Osteoblast (primary cell): ENCODE data around the gene NAPSA. TPM values are rescaled to one million over a fixed set of nuclear protein-coding genes. Genes with fewer than 3 reads are reported as not detected.

Experiments used
- DNase-seq: peaks from one replicate; pipeline ENCODE4 v3.0.0; 2011; ENCODE audit warnings: low spot score, mixed read lengths; ENCODE audit not compliant: insufficient read length; ENCODE audit errors: missing footprints
- H2AFZ ChIP-seq: 2 replicates; pipeline ENCODE4 v1.6.0; 2011; ENCODE audit warnings: mild to moderate bottlenecking, low read length
- H3K27ac ChIP-seq: 2 replicates; pipeline ENCODE4 v1.5.1; 2011; ENCODE audit warnings: mild to moderate bottlenecking, low read depth, low read length, moderate library complexity
- H3K27me3 ChIP-seq: 2 replicates; pipeline ENCODE4 v1.6.0; 2012; ENCODE audit warnings: mild to moderate bottlenecking, control low read depth, inconsistent platforms, low read length, moderate library complexity; ENCODE audit not compliant: insufficient read depth
- H3K36me3 ChIP-seq: 2 replicates; pipeline ENCODE4 v1.5.1; 2011; ENCODE audit warnings: mild to moderate bottlenecking, low read length, control low read depth, moderate library complexity; ENCODE audit not compliant: insufficient read depth
- H3K4me1 ChIP-seq: 2 replicates; pipeline ENCODE4 v1.5.1; 2011; ENCODE audit warnings: mild to moderate bottlenecking, low read length, control low read depth, moderate library complexity; ENCODE audit not compliant: insufficient read depth
- H3K4me2 ChIP-seq: 2 replicates; pipeline ENCODE4 v1.6.0; 2011; ENCODE audit warnings: mild to moderate bottlenecking, low read length; ENCODE audit not compliant: insufficient read depth
- H3K4me3 ChIP-seq: fragments of 200-600 bp; sonication (generic); 3 replicates; pipeline ENCODE4 v1.5.1; 2012; ENCODE audit warnings: mild to moderate bottlenecking, low read length, inconsistent platforms; ENCODE audit not compliant: insufficient read depth
- H3K79me2 ChIP-seq: 2 replicates; pipeline ENCODE4 v1.6.0; 2012; ENCODE audit warnings: mild to moderate bottlenecking, low read length, control low read depth, inconsistent platforms; ENCODE audit not compliant: insufficient read depth
- H3K9me3 ChIP-seq: 2 replicates; pipeline ENCODE4 v1.5.1; 2011; ENCODE audit warnings: low read depth, low read length, control low read depth
- H4K20me1 ChIP-seq: 2 replicates; pipeline ENCODE4 v1.6.0; 2012; ENCODE audit warnings: mild to moderate bottlenecking, low read length, control low read depth; ENCODE audit not compliant: insufficient read depth
- total RNA-seq: library from RNA; depleted of rRNA; stranded (reverse); fragments of >200 nt; gene quantifications from 2 replicates; pipeline ENCODE4 v1.2.3, GENCODE V29; 2012
- TF ChIP-seq, protein P1 (sequence below): IDR thresholded peaks from 2 replicates; pipeline ENCODE4 v1.5.1; 2011; ENCODE audit warnings: mild to moderate bottlenecking, low read depth, low read length, moderate library complexity; ENCODE audit errors: extremely low read depth

Gene NAPSA
- total RNA-seq, 1 donor = under 0.01 TPM

DNA sequence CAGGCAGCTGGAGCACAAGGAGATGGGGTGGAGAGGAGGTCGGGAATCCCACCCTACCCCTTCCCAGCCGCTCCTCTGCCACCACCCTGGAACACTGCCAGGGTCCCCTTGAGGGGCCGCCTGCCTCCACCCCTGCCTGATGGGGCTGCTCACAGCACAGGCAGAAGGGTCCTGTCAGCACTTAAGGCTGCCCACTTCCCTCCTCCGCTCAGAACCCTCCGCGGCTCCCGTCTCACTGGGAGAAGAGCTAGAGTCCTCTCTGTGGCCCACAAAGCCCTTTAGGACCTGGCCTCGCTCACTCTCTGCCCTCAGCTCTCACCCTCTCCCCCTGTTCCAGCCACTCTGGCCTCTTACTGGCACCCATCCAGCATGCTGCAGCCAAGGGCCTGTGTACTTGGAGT is 15.3 kb upstream of the NAPSA start:
- Histone ChIP-seq H3K4me1 (peaks cover 16% of the 10 kb centered on the region), H3K4me3 (no peak overlapping the region), H3K27me3 (no peaks in the 10 kb centered on the region), H3K27ac (no peak overlapping the region), H3K9me3 (no peaks in the 10 kb centered on the region), H3K4me2 (no peak overlapping the region), H3K79me2 (peaks cover 11% of the 10 kb centered on the region), H3K36me3 (peaks cover 50% of the 10 kb centered on the region), H4K20me1 (peaks cover 18% of the 10 kb centered on the region), H2AFZ (no peak overlapping the region)
- DNase-seq = no peak
- TF ChIP-seq, protein P1, sequence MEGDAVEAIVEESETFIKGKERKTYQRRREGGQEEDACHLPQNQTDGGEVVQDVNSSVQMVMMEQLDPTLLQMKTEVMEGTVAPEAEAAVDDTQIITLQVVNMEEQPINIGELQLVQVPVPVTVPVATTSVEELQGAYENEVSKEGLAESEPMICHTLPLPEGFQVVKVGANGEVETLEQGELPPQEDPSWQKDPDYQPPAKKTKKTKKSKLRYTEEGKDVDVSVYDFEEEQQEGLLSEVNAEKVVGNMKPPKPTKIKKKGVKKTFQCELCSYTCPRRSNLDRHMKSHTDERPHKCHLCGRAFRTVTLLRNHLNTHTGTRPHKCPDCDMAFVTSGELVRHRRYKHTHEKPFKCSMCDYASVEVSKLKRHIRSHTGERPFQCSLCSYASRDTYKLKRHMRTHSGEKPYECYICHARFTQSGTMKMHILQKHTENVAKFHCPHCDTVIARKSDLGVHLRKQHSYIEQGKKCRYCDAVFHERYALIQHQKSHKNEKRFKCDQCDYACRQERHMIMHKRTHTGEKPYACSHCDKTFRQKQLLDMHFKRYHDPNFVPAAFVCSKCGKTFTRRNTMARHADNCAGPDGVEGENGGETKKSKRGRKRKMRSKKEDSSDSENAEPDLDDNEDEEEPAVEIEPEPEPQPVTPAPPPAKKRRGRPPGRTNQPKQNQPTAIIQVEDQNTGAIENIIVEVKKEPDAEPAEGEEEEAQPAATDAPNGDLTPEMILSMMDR = no peak

DNA sequence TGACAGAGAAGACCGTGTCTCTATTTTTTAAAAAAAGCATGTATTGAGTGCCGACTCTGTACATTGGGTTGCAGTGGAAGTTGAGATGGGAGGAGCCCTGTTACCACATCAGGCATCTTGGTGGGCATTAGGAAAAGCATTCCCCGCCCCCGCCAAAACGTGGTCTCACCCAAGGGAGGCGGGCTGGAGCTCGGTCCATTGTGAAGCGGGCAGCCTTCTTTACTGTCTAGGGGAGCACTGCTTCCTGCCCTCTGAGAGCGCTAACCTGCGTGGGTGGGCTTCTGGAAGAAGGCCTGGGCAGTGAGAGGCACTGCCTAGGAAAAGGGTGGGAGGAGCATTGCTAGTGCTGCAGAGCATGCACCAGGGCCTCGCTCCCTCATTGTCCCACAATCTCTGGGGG is 14.7 kb upstream of the NAPSA start:
- DNase-seq = no peak
- peaks cover 50% of the 10 kb centered on the region for H3K36me3 ChIP-seq
- no peak overlapping the region for H3K4me3 ChIP-seq
- no peak overlapping the region for H3K4me2 ChIP-seq
- no peak overlapping the region for H2AFZ ChIP-seq
- H3K9me3 ChIP-seq = no peaks in the 10 kb centered on the region
- peaks cover 7% of the 10 kb centered on the region for H3K79me2 ChIP-seq
- H4K20me1 ChIP-seq = peaks cover 18% of the 10 kb centered on the region
- TF ChIP-seq, protein P1 = no peak
- H3K4me1 ChIP-seq = peaks cover 14% of the 10 kb centered on the region
- H3K27me3 ChIP-seq = no peaks in the 10 kb centered on the region
- H3K27ac ChIP-seq = no peak overlapping the region

DNA sequence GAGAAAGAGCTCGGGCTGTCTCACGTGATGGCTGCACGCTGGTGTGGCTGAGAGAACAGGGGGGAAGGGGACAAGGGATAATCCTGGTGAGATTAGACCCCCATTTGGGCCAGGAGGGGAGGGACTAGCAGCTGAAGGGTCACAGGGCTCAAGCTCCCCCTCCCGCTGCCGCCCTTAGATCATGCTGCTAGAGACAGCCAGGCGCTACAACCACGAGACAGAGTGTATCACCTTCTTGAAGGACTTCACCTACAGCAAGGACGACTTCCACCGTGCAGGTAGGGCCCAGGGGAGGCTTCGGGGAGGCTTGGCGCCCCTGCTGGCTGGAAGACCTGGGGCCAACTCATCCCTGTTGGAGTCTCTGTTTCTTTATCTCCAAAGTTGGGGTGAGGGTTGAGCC is 14.2 kb upstream of the NAPSA start:
- no peak overlapping the region for H3K4me2 ChIP-seq
- H3K9me3 ChIP-seq = no peaks in the 10 kb centered on the region
- H3K27ac ChIP-seq = no peak overlapping the region
- peaks cover 8% of the 10 kb centered on the region for H3K4me1 ChIP-seq
- H4K20me1 ChIP-seq = peaks cover 18% of the 10 kb centered on the region
- TF ChIP-seq, protein P1 = no peak
- H3K27me3 ChIP-seq = no peaks in the 10 kb centered on the region
- no peak for DNase-seq
- no peak overlapping the region for H2AFZ ChIP-seq
- peaks cover 5% of the 10 kb centered on the region for H3K79me2 ChIP-seq
- H3K36me3 ChIP-seq = peaks cover 50% of the 10 kb centered on the region
- no peak overlapping the region for H3K4me3 ChIP-seq

DNA sequence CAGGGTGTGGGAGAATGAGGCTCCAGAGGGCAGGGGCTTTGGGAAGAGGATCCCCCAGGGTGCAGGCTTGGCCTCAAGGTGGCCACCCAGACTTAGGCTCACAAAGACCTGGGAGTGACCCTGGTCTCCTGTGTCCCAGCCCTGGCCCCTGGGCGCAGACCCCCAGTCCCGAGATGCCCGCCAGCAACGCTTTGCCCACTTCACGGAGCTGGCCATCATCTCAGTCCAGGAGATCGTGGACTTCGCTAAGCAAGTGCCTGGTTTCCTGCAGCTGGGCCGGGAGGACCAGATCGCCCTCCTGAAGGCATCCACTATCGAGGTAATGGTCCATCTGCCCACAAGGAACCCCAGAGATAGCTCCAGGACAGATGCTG is 13.4 kb upstream of the NAPSA start:
- H2AFZ ChIP-seq = no peak overlapping the region
- no peaks in the 10 kb centered on the region for H3K9me3 ChIP-seq
- TF ChIP-seq, protein P1 = no peak
- H3K36me3 ChIP-seq = peaks cover 50% of the 10 kb centered on the region
- DNase-seq = no peak
- H3K4me3 ChIP-seq = no peak overlapping the region
- H3K4me2 ChIP-seq = no peak overlapping the region
- H4K20me1 ChIP-seq = peaks cover 18% of the 10 kb centered on the region
- H3K27ac ChIP-seq = no peak overlapping the region
- peaks cover 5% of the 10 kb centered on the region for H3K79me2 ChIP-seq
- H3K27me3 ChIP-seq = no peaks in the 10 kb centered on the region
- peaks cover 7% of the 10 kb centered on the region for H3K4me1 ChIP-seq
